ENCODE results near the gene AVEN. TPM values are rescaled to one million over a fixed set of nuclear protein-coding genes. Genes with fewer than 3 reads are reported as not detected.

Gene AVEN
- total and polyA plus RNA-seq, 2 of the 4 experiments (the other 2 are of a cell fraction), result 9.1 to 17.6 TPM

- H2BK5ac ChIP-seq (ENCODE audit: low read depth, low read length, poor library complexity, severe bottlenecking), result no peak overlapping the region
- no CpG with 5 or more reads among the region's 1 CpG for WGBS, 2 experiments (ENCODE audit: extremely low coverage in 2 of 2, insufficient read length in 1 of 2)
- ATAC-seq (ENCODE audit: low read depth), result no peak
- no peak overlapping the region for H3K14ac ChIP-seq (replicated peaks; ENCODE audit: low read depth, low read length)
- H3K9ac ChIP-seq (ENCODE audit: low read depth, low read length), result no peak overlapping the region
- dilution Hi-C loops (cut with HindIII; ENCODE audit: low sequenced_read_pairs, unreplicated experiment), result no loop called here
- H2AFZ ChIP-seq (replicated peaks; ENCODE audit: low read length, poor library complexity), result no peak overlapping the region
- H4K5ac ChIP-seq (ENCODE audit: low read depth, low read length), result no peak overlapping the region
- no peak overlapping the region for H2BK120ac ChIP-seq (ENCODE audit: low read depth, low read length)
- no peaks in the 10 kb centered on the region for H3K27me3 ChIP-seq (ENCODE audit: control insufficient read depth, insufficient read depth, low read length)
- CTCF ChIA-PET, result interaction anchor here (0.7 kb wide), 1 partner anchor 1075 kb away, joined by 3 read pairs; no protein-coding TSS in a partner anchor
- H3K27ac ChIP-seq (ENCODE audit: insufficient read depth, low read length), result no peak overlapping the region
- no peak overlapping the region for H2BK20ac ChIP-seq (ENCODE audit: low read depth, low read length)
- 0 out of 2 replicates have a peak, but pooled peaks have one; percentile 14 for TF ChIP-seq MAFK (IDR thresholded peaks at IDR 0.05; ENCODE audit: low read depth, low read length)
- TF ChIP-seq MXI1 (IDR thresholded peaks at IDR 0.05; ENCODE audit: borderline replicate concordance, low read depth, low read length), result no peak
- no peak for TF ChIP-seq BHLHE40 (IDR thresholded peaks at IDR 0.05; ENCODE audit: low read depth, low read length)
- TF ChIP-seq CTCF (conservative IDR thresholded peaks at IDR 0.05; ENCODE audit: low read depth, low read length), result no peak
- H3K4me2 ChIP-seq (ENCODE audit: low read depth, low read length), result no peak overlapping the region
- intact Hi-C loops (cut with micrococcal nuclease), result loop anchor here (5.0 kb wide), 2 partner anchors 116 to 131 kb away; partner anchors contain the start of gene CHRM5
- POLR2A ChIA-PET (ENCODE audit: unreplicated experiment), result no interaction called here
- H3K79me1 ChIP-seq (ENCODE audit: low read depth in 1 of 2, low read length in 2 of 2), result no peaks in the 10 kb centered on the region
- no peaks in the 10 kb centered on the region for H3K4me1 ChIP-seq (ENCODE audit: control insufficient read depth, insufficient read depth, low read length)
- no peak for DNase-seq
- peaks cover 3% of the 10 kb centered on the region; the same call in 1 of the 2 replicates for H3K9me1 ChIP-seq (ENCODE audit: insufficient read depth, low read length)
- H3K9me3 ChIP-seq (ENCODE audit: control insufficient read depth, insufficient read depth, low read length), result no peaks in the 10 kb centered on the region
- no peak overlapping the region for H2BK15ac ChIP-seq (ENCODE audit: low read depth, low read length)
- in situ Hi-C loops (cut with MboI; ENCODE audit: low sequenced_read_pairs), result no loop called here
- H3K4me3 ChIP-seq (ENCODE audit: insufficient read depth, low read depth, low read length), result no peak overlapping the region
- H3K4ac ChIP-seq (ENCODE audit: low read depth, low read length), result no peak overlapping the region
- no peaks in the 10 kb centered on the region for H3K36me3 ChIP-seq (ENCODE audit: control insufficient read depth, insufficient read depth, low read length)
- H2AK5ac ChIP-seq (ENCODE audit: low read depth, low read length), result no peak overlapping the region
- H4K20me1 ChIP-seq (ENCODE audit: insufficient read depth, low read length), result no peaks in the 10 kb centered on the region
- no peak overlapping the region for H4K91ac ChIP-seq (ENCODE audit: insufficient read depth, low read depth, low read length)
- no peak overlapping the region for H3K18ac ChIP-seq (ENCODE audit: low read depth, low read length)
- no peak overlapping the region for H4K8ac ChIP-seq (ENCODE audit: low read depth in 2 of 2, low read length in 2 of 2)
- no peak overlapping the region for H3K23ac ChIP-seq (ENCODE audit: low read depth, low read length)
- no peak overlapping the region for H2AK9ac ChIP-seq (replicated peaks; ENCODE audit: low read depth, low read length, poor library complexity)
- no TSS peak for BruUV-seq (replicated peaks)
- no peak overlapping the region for H3K56ac ChIP-seq (ENCODE audit: extremely low read depth, insufficient read depth, low read length)
Observed at GRCh38 chr15:33851079-33851478, 187.9 kb downstream of the AVEN start.

Measured in IMR-90 (cell line).